CD14-positive monocyte (primary cell): ENCODE measurements around the gene PIK3AP1. TPM values are rescaled to one million over a fixed set of nuclear protein-coding genes. Genes with fewer than 3 reads are reported as not detected.
A peak's percentile ranks its signal among the peaks of the same experiment; 100 is the strongest.

Experiments used
- DNase-seq, 3 donors: peaks; one replicate each; pipeline ENCODE4 v3.0.0-alpha.2; 2011 to 2022
- H2AFZ ChIP-seq: 2 replicates; pipeline ENCODE4 v1.6.0; 2012; ENCODE audit warnings: mild to moderate bottlenecking, low read depth, low read length, inconsistent platforms; ENCODE audit not compliant: insufficient read depth, poor library complexity, severe bottlenecking
- H3K27ac ChIP-seq, 2 donors: 1 replicate in 1 of 2; 2 replicates in 1 of 2; pipeline ENCODE4 v1.5.1; 2012 to 2013; ENCODE audit warnings: low read length in 2 of 2, control low read depth in 1 of 2, inconsistent platforms in 1 of 2, low read depth in 1 of 2, mild to moderate bottlenecking in 1 of 2
- H3K27me3 ChIP-seq, 2 donors: one replicate each; pipeline versions ENCODE4 v1.6.0 to v1.6.1; 2011 to 2013; ENCODE audit warnings: low read length in 2 of 2; ENCODE audit not compliant: control insufficient read depth in 2 of 2, insufficient read depth in 2 of 2
- H3K36me3 ChIP-seq, 2 donors: replicated peaks in 1 of 2; 1 replicate in 1 of 2; 2 replicates in 1 of 2; pipeline versions ENCODE4 v1.5.1 to v1.6.1; 2012 to 2013; ENCODE audit warnings: low read length in 2 of 2, control low read depth in 1 of 2, inconsistent platforms in 1 of 2, mild to moderate bottlenecking in 1 of 2; ENCODE audit not compliant: insufficient read depth in 2 of 2, control insufficient read depth in 1 of 2
- H3K4me1 ChIP-seq, 2 donors: 1 replicate in 1 of 2; 2 replicates in 1 of 2; pipeline versions ENCODE4 v1.5.1 to v1.6.1; 2012 to 2013; ENCODE audit warnings: low read length in 2 of 2, control low read depth in 1 of 2, inconsistent platforms in 1 of 2, mild to moderate bottlenecking in 1 of 2, moderate library complexity in 1 of 2; ENCODE audit not compliant: insufficient read depth in 2 of 2, control insufficient read depth in 1 of 2
- H3K4me2 ChIP-seq: replicated peaks from 2 replicates; pipeline ENCODE3; 2012; ENCODE audit warnings: low read length, moderate library complexity, mild to moderate bottlenecking; ENCODE audit not compliant: poor library complexity, severe bottlenecking; ENCODE audit errors: extremely low read depth
- H3K4me3 ChIP-seq, 3 experiments: fragments of 200-600 bp in 1 of 3; sonication (generic) in 1 of 3; replicated peaks in 1 of 3; 1 replicate in 2 of 3; 2 replicates in 1 of 3; pipeline ENCODE4 v1.5.1; 2011 to 2013; ENCODE audit warnings: low read length in 3 of 3, mild to moderate bottlenecking in 3 of 3, control low read depth in 2 of 3, low read depth in 2 of 3, inconsistent platforms in 1 of 3, moderate library complexity in 1 of 3
- H3K79me2 ChIP-seq: 2 replicates; pipeline ENCODE4 v1.6.0; 2012; ENCODE audit warnings: mild to moderate bottlenecking, control low read depth, inconsistent platforms, low read length, moderate library complexity; ENCODE audit not compliant: insufficient read depth
- H3K9ac ChIP-seq: 2 replicates; pipeline ENCODE4 v1.6.0; 2017; ENCODE audit warnings: low read length, mild to moderate bottlenecking; ENCODE audit not compliant: insufficient read depth, poor library complexity, severe bottlenecking
- H3K9me3 ChIP-seq, 2 donors: replicated peaks in 1 of 2; 1 replicate in 1 of 2; 2 replicates in 1 of 2; pipeline versions ENCODE4 v1.5.1 to v1.6.1; 2012 to 2013; ENCODE audit warnings: low read length in 2 of 2, control low read depth in 1 of 2; ENCODE audit not compliant: control insufficient read depth in 1 of 2, insufficient read depth in 1 of 2
- H4K20me1 ChIP-seq: 2 replicates; pipeline ENCODE4 v1.6.0; 2012; ENCODE audit warnings: mild to moderate bottlenecking, low read length, control low read depth, moderate library complexity; ENCODE audit not compliant: insufficient read depth
- H3K27ac Mint-ChIP-seq, 7 donors: one replicate each; pipeline ENCODE4 v1.8.0; 2020; ENCODE audit warnings: mild to moderate bottlenecking in 7 of 7, mixed read lengths in 7 of 7, moderate library complexity in 6 of 7, inconsistent platforms in 2 of 7
- H3K27me3 Mint-ChIP-seq, 3 donors: one replicate each; pipeline ENCODE4 v1.8.0; 2021 to 2022; ENCODE audit warnings: low read depth in 3 of 3, mild to moderate bottlenecking in 3 of 3, mixed read lengths in 3 of 3, moderate library complexity in 3 of 3, inconsistent platforms in 1 of 3
- H3K36me3 Mint-ChIP-seq, 2 donors: one replicate each; pipeline ENCODE4 v1.8.0; 2020; ENCODE audit warnings: mixed read lengths in 2 of 2, inconsistent platforms in 1 of 2, mild to moderate bottlenecking in 1 of 2
- H3K4me1 Mint-ChIP-seq: one replicate; pipeline ENCODE4 v1.8.0; 2020; ENCODE audit warnings: mild to moderate bottlenecking, mixed read lengths
- H3K4me3 Mint-ChIP-seq, 2 donors: one replicate each; pipeline ENCODE4 v1.8.0; 2020; ENCODE audit warnings: mild to moderate bottlenecking in 2 of 2, mixed read lengths in 2 of 2, moderate library complexity in 1 of 2
- H3K9me3 Mint-ChIP-seq, 7 donors: one replicate each; pipeline ENCODE4 v1.8.0; 2020 to 2022; ENCODE audit warnings: mixed read lengths in 7 of 7, mild to moderate bottlenecking in 6 of 7, moderate library complexity in 6 of 7, inconsistent platforms in 2 of 7
- WGBS: methylation state at CpG from one replicate; pipeline ENCODE4 v1.1.5; 2013; ENCODE audit warnings: missing lambda C conversion rate; ENCODE audit not compliant: insufficient coverage; 5-methylcytosine and 5-hydroxymethylcytosine counted together
- intact Hi-C, 2 donors: fragments of 100-400 bp; cut with micrococcal nuclease; formaldehyde crosslinking; loops; one replicate each; pipeline versions ENCODE4 v1.15.0 to v1.15.1; 2023
- polyA plus RNA-seq, 3 donors: library from polyadenylated mRNA; depleted of rRNA in 1 of 3; unstranded in 2 of 3; stranded (reverse) in 1 of 3; fragments of 300-500 nt in 2 of 3; fragments of >200 nt in 1 of 3; fragmentation: Illumina TruSeq in 2 of 3; gene quantifications; 1 replicate in 2 of 3; 2 replicates in 1 of 3; pipeline ENCODE4 v1.2.3, GENCODE V29; 2012 to 2021
- TF ChIP-seq, protein P1 (sequence below): fragments of 200-600 bp; IDR thresholded peaks from one replicate; pipeline ENCODE4 v1.8.0; 2022; ENCODE audit warnings: antibody characterized with exemption, mild to moderate bottlenecking

The PIK3AP1 gene
- polyA plus RNA-seq, 3 donors = 95.5 to 157 (median 112) TPM

- TF ChIP-seq, protein P1, sequence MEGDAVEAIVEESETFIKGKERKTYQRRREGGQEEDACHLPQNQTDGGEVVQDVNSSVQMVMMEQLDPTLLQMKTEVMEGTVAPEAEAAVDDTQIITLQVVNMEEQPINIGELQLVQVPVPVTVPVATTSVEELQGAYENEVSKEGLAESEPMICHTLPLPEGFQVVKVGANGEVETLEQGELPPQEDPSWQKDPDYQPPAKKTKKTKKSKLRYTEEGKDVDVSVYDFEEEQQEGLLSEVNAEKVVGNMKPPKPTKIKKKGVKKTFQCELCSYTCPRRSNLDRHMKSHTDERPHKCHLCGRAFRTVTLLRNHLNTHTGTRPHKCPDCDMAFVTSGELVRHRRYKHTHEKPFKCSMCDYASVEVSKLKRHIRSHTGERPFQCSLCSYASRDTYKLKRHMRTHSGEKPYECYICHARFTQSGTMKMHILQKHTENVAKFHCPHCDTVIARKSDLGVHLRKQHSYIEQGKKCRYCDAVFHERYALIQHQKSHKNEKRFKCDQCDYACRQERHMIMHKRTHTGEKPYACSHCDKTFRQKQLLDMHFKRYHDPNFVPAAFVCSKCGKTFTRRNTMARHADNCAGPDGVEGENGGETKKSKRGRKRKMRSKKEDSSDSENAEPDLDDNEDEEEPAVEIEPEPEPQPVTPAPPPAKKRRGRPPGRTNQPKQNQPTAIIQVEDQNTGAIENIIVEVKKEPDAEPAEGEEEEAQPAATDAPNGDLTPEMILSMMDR = no peak
- Histone ChIP-seq H3K27ac (no peak overlapping the region), H4K20me1 (peaks cover 70% of the 10 kb centered on the region), H3K79me2 (peaks cover 100% of the 10 kb centered on the region), H3K36me3 (peaks cover 0 to 19% of the 10 kb centered on the region in 2 donors), H3K4me1 (peaks cover 36 to 44% of the 10 kb centered on the region in 2 donors), H2AFZ (no peak overlapping the region), H3K4me3 (no peak overlapping the region), H3K9ac (no peak overlapping the region), H3K4me2 (no peak overlapping the region), H3K27me3 (no peaks in the 10 kb centered on the region), H3K9me3 (no peaks in the 10 kb centered on the region)
- intact Hi-C loops = no loop called here
- peaks cover 0 to 2% (median 0%) of the 10 kb centered on the region in 3 donors for H3K27me3 Mint-ChIP-seq
- peaks cover 55% of the 10 kb centered on the region for H3K4me1 Mint-ChIP-seq
- H3K27ac Mint-ChIP-seq = peak overlapping the region in 2 of 7 donors; percentile 34 to 39
- H3K9me3 Mint-ChIP-seq = no peaks in the 10 kb centered on the region
- peaks cover 46 to 48% of the 10 kb centered on the region in 2 donors for H3K36me3 Mint-ChIP-seq
- no peak for DNase-seq
- WGBS = no CpG with 5 or more reads among the region's 1 CpG
- no peak overlapping the region for H3K4me3 Mint-ChIP-seq
Observed at GRCh38 chr10:96678725-96679124, 41.6 kb downstream of the PIK3AP1 start.

DNA sequence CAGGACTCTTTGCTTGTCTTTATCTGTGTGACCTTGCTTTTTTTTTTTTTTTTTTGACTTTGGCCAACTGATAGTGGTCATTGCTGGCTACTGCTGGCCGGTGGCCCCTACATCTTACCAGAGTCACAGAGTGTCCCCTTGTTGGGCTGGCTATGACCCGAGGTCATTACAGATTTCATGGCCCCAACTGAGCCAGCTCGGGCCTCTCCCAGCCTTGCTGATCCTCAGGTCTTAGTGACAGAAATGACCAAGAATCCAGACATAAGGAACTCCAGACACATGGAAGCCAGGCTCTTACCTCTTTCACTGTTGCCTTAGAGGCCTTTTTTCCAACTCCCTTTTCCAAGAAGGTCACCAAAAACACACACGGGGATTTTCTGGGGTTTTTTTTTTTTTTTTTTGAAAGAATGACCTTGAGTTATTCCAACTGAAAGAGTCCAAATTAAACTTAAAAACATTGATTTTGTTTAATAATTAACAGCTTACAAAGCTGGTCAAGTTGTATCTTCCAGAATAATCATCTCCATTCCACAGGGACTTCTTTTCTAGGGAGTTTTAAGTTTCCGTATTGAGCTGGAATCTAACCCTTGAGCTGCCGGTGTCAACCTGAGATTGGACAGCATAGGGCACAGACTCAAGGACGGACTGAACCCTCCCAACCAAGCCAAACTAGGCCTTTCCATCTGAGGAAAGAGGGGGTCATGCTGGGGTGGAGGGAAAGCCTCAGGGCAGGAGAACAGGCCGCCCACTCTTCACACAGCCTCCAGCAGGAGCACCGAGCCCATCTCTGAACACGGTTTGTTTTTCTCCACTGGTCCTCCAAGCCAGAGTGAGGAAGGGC lies 43.8 kb downstream of the PIK3AP1 start:
- H3K9ac ChIP-seq = no peak overlapping the region
- H3K4me3 ChIP-seq = no peak overlapping the region
- H3K27ac ChIP-seq = peak overlapping the region in 1 of 2 donors; percentile 61
- no peak for DNase-seq
- no peaks in the 10 kb centered on the region for H3K9me3 ChIP-seq
- H3K27me3 ChIP-seq = no peaks in the 10 kb centered on the region
- peak overlapping the region; percentile 66 to 91 (median 78) for H3K27ac Mint-ChIP-seq
- TF ChIP-seq, protein P1 = no peak
- H3K79me2 ChIP-seq = peaks cover 96% of the 10 kb centered on the region
- intact Hi-C loops = no loop called here
- peaks cover 55% of the 10 kb centered on the region for H4K20me1 ChIP-seq
- peaks cover 0 to 23% of the 10 kb centered on the region in 2 donors for H3K36me3 ChIP-seq
- peaks cover 47 to 51% of the 10 kb centered on the region in 2 donors for H3K36me3 Mint-ChIP-seq
- H3K4me1 ChIP-seq = peaks cover 46 to 52% of the 10 kb centered on the region in 2 donors
- H2AFZ ChIP-seq = no peak overlapping the region
- no peaks in the 10 kb centered on the region for H3K9me3 Mint-ChIP-seq
- H3K4me3 Mint-ChIP-seq = no peak overlapping the region
- whole genome bisulfite sequencing = 100% methylated on average over 2 of the region's 10 CpGs
- H3K4me2 ChIP-seq = no peak overlapping the region
- H3K27me3 Mint-ChIP-seq = peaks cover 0 to 3% (median 0%) of the 10 kb centered on the region in 3 donors
- peaks cover 62% of the 10 kb centered on the region for H3K4me1 Mint-ChIP-seq
